ENCODE measurements around the gene CDK18.

GRCh38 chr1:205581321-205581980 is 77.0 kb downstream of the CDK18 start:
- TF ChIP-seq RXRA (IDR thresholded peaks at IDR 0.05; ENCODE audit: insufficient read depth, low read depth, low read length) (no peak), USF2 (IDR thresholded peaks at IDR 0.05; ENCODE audit: low read length) (no peak), EGR1 (IDR thresholded peaks at IDR 0.05; ENCODE audit: borderline replicate concordance, low read depth, low read length) (no peak), CREB1 (IDR thresholded peaks at IDR 0.05) (no peak), CTCF (IDR thresholded peaks at IDR 0.05; ENCODE audit: control extremely low read depth in 1 of 3, insufficient read depth in 1 of 3, low read depth in 1 of 3, low read length in 3 of 3) (no peak), EZH2 (IDR thresholded peaks at IDR 0.05; ENCODE audit: low read depth, low read length, severe bottlenecking) (no peak), KDM5A (IDR thresholded peaks at IDR 0.05; ENCODE audit: low read length) (no peak), POLR2AphosphoS5 (IDR thresholded peaks at IDR 0.05; ENCODE audit: low read depth, low read length) (no peak)
